ENCODE data around the gene PRH2.

PRH2 gene

DNA sequence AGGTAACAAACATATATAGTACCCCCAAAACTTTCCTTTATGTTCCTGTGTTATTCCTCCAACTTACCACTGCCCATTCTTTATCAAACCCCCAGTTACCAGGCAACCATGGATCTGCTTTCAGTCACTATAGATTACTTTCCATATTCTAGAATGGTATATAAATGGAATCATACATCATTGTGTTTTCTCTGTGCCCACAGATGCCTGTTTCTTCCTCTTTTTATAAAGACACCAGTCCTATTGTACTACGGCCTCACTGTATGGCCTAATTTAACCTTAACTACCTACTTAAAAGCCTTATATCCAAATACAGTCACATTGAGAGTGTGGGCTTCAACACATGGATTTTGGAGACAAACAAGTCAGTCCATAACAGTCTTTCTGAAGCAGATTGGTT, 7.5 kb downstream of the PRH2 start:
- TF ChIP-seq, protein P1, sequence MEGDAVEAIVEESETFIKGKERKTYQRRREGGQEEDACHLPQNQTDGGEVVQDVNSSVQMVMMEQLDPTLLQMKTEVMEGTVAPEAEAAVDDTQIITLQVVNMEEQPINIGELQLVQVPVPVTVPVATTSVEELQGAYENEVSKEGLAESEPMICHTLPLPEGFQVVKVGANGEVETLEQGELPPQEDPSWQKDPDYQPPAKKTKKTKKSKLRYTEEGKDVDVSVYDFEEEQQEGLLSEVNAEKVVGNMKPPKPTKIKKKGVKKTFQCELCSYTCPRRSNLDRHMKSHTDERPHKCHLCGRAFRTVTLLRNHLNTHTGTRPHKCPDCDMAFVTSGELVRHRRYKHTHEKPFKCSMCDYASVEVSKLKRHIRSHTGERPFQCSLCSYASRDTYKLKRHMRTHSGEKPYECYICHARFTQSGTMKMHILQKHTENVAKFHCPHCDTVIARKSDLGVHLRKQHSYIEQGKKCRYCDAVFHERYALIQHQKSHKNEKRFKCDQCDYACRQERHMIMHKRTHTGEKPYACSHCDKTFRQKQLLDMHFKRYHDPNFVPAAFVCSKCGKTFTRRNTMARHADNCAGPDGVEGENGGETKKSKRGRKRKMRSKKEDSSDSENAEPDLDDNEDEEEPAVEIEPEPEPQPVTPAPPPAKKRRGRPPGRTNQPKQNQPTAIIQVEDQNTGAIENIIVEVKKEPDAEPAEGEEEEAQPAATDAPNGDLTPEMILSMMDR (IDR thresholded peaks at IDR 0.05; ENCODE audit: insufficient read depth, low read depth, low read length, missing control alignments): no peak
- no peak for DNase-seq (ENCODE audit: low read depth)
- no peak overlapping the region for H3K4me3 ChIP-seq (ENCODE audit: low read depth, low read length)

DNA sequence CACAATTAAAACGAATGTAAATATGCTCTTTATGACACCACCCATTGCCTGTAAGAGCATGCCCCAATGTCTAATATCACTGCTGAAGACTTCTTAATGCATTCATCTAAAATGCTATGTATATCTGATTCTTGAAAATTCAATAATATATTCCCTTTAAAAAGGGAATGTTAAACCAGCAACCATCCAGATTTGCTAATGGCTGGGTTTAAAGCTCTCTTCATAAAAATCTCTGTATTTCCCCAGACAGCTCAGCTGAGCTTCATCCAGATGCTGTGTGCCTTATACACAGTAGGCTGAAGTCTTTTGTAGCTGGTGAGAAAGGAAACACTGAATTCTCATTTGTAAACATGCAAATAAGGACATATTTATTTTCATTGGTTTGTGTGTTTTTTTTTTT, 10.1 kb downstream of the PRH2 start, which contains the start of gene TAS2R14:
Gene TAS2R14, minus strand, starts transcription at position 101 of the 400 bp plus-strand sequence. Its CDS starts 56 bp downstream, at position 45.
- TF ChIP-seq, protein P1 (IDR thresholded peaks at IDR 0.05; ENCODE audit: insufficient read depth, low read depth, low read length, missing control alignments): no peak

DNA sequence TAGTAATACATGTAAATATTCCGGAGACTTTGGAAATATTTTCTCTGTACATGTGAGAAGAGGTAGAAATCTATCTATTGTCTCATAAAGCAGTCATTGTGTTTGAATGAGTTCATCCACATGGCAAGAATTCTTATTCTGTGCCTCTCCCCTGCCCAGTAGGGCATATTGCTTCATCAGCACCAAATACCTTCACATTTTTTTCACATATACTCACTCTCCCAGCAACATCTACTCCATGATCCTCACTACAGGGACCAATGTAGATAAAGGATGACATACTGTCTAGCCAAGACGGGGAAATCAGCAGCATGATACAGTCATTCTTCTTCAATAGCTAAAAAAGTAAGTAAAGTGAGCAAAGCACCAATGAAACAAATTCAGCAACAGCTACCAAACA, 11.4 kb downstream of the PRH2 start:
- DNase-seq (ENCODE audit: low read depth): no peak
- no peak overlapping the region for H3K4me3 ChIP-seq (ENCODE audit: low read depth, low read length)
- TF ChIP-seq, protein P1 (IDR thresholded peaks at IDR 0.05; ENCODE audit: insufficient read depth, low read depth, low read length, missing control alignments): no peak

More for the DNA sequence above, 10.1 kb downstream of the PRH2 start, which contains the start of gene TAS2R14:
- no peak within 1 kb of the TSS for H3K4me3 ChIP-seq (ENCODE audit: low read depth, low read length)
- no peak for DNase-seq (ENCODE audit: low read depth)

DNA sequence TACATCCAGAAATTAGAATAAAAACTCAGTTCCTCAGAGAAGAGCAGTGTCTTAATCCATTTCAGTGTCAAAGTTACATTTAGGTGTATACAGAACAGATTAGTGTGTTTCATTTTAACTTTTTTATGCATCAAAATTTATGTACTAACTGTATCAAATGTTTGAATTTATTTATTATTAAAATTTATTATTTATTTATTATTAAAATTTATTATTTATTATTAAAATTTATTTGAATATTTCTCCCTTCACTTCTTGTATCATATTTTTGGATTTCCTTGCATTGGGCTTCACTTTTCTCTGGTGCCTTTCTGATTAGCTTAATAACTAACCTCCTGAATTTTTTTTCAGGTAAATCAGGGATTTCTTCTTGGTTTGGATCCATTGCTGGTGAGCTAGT, 12.3 kb downstream of the PRH2 start:
- DNase-seq (ENCODE audit: low read depth): no peak
- TF ChIP-seq, protein P1 (IDR thresholded peaks at IDR 0.05; ENCODE audit: insufficient read depth, low read depth, low read length, missing control alignments): no peak
- no peak overlapping the region for H3K4me3 ChIP-seq (ENCODE audit: low read depth, low read length)

DNA sequence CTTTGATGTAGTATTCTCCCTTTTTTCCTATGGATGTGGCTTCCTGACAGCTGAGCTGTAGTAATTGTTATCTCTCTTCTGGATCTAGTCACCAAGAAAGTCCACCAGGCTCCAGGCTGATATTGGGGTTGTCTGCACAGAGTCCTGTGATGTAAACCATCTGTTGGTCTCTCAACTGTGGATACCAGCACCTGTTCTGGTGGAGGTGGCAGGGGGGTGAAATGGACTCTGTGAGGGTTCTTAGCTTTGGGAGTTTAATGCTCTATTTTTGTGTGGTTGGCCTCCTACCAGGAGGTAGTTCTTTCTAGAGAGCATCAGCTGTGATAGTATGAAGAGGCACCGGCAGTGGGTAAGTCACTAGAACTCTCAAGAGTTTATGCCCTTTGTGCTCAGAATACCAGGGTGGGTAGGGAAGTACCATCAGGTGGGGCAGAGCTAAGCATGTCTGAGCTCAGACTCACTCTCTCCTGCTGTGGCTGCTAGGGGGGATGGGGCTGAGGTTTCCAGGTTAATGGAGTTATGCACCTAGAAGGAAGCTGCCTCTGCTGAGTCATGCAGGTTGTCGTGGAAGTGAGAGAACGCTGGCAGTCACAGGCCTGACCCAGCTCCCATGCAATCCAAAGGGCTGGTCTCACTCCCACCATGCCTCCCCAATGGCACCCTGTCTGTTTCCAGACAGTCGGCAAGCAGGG, 13.0 kb downstream of the PRH2 start:
- no peak overlapping the region for H3K4me3 ChIP-seq (ENCODE audit: low read depth, low read length)
- no peak for DNase-seq (ENCODE audit: low read depth)
- TF ChIP-seq, protein P1 (IDR thresholded peaks at IDR 0.05; ENCODE audit: insufficient read depth, low read depth, low read length, missing control alignments): no peak

DNA sequence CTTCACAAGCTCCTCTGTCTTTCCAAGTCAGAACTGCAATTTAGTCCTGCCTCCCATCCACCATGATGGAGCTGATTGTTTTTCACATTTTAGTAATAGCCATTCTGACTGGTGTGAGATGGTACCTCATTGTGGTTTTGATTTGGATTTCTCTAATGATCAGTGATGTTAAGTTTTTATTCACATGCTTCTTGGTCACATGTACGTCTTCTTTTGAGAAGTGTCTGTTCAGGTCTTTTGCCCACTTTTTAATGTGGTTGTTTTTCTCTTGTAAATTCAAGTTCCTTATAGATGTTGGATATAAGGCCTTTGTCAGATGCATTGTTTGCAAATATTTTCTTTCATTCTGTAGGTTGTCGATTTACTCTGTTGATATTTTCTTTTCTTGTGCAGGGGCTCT, 14.1 kb downstream of the PRH2 start:
- TF ChIP-seq, protein P1 (IDR thresholded peaks at IDR 0.05; ENCODE audit: insufficient read depth, low read depth, low read length, missing control alignments): no peak
- DNase-seq (ENCODE audit: low read depth): no peak
- H3K4me3 ChIP-seq (ENCODE audit: low read depth, low read length): no peak overlapping the region

DNA sequence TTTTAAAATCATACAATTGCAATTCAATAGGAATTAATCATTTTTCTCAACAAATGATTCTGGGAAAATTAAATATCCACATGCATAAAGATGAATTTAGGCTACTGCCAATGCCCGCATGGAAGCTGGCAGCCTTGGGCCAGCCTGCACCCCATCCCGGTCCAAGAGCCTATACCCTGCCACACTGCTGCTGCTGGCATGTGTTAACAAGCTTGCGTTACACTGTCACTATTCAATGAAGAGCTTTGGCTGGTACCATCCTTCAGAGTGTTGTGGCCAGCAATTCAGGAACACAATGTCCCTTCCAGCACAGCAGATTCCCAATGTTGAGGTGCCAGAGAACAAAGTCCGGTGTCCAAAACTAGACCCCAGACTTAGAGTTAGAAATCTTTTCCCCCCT, 23.6 kb downstream of the PRH2 start:
- TF ChIP-seq, protein P1 (IDR thresholded peaks at IDR 0.05; ENCODE audit: insufficient read depth, low read depth, low read length, missing control alignments): no peak
- DNase-seq (ENCODE audit: low read depth): no peak
- no peak overlapping the region for H3K4me3 ChIP-seq (ENCODE audit: low read depth, low read length)

Data from GM12865 (cell line).